ENCODE results near the gene FBRSL1.
"Not testable (repeated sequence)": the region's sequence is repeated elsewhere in the genome, so short reads cannot be mapped to it uniquely, and the experiment has no call there.

Gene FBRSL1

GRCh38 chr12:132528564-132529106 is 38.7 kb downstream of the FBRSL1 start:
- Histone ChIP-seq H3K4me3 (ENCODE audit: low read length) (no peak overlapping the region), H3K27me3 (replicated peaks; ENCODE audit: control insufficient read depth, insufficient read depth, low read length) (no peaks in the 10 kb centered on the region), H3K4me1 (ENCODE audit: control insufficient read depth, insufficient read depth, low read length) (peaks cover 5% of the 10 kb centered on the region), H3K9me3 (ENCODE audit: control insufficient read depth, low read length) (no peaks in the 10 kb centered on the region), H3K9ac (ENCODE audit: low read length) (no peak overlapping the region), H3K36me3 (ENCODE audit: control insufficient read depth, insufficient read depth, low read length, severe bottlenecking) (no peaks in the 10 kb centered on the region)
- no peak for DNase-seq (ENCODE audit: low read depth)

- Histone ChIP-seq H3K9me3 (ENCODE audit: control insufficient read depth, low read length) (no peaks in the 10 kb centered on the region), H3K27me3 (replicated peaks; ENCODE audit: control insufficient read depth, insufficient read depth, low read length) (no peaks in the 10 kb centered on the region), H3K36me3 (ENCODE audit: control insufficient read depth, insufficient read depth, low read length, severe bottlenecking) (no peaks in the 10 kb centered on the region), H3K9ac (ENCODE audit: low read length) (no peak overlapping the region), H3K4me3 (ENCODE audit: low read length) (no peak overlapping the region), H3K4me1 (ENCODE audit: control insufficient read depth, insufficient read depth, low read length) (peaks cover under 1% of the 10 kb centered on the region)
- no peak for DNase-seq (ENCODE audit: low read depth)
Measured at GRCh38 chr12:132529156-132529839, 39.3 kb downstream of the FBRSL1 start.

DNA sequence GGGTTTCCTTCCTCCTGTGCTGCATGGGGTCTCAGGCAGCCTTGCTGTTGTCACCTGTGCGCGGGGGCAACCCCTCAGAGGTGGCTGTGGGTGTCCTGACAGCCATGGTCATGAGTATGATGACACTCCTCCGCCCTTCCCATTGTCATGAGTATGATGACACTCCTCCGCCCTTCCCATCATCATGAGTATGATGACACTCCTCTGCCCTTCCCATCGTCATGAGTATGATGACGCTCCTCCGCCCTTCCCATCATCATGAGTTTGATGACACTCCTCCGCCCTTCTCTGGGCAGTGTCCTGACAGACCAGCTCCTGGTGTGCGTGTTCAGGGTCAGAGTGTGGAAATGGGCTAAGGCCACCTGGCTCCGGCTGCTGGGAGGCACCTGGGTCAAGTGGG is 40.0 kb downstream of the FBRSL1 start:
- H3K9ac ChIP-seq (ENCODE audit: low read length), result no peak overlapping the region
- H3K4me1 ChIP-seq (ENCODE audit: control insufficient read depth, insufficient read depth, low read length), result no peaks in the 10 kb centered on the region
- H3K27me3 ChIP-seq (replicated peaks; ENCODE audit: control insufficient read depth, insufficient read depth, low read length), result no peaks in the 10 kb centered on the region
- DNase-seq (ENCODE audit: low read depth), result no peak
- no peaks in the 10 kb centered on the region for H3K9me3 ChIP-seq (ENCODE audit: control insufficient read depth, low read length)
- no peaks in the 10 kb centered on the region for H3K36me3 ChIP-seq (ENCODE audit: control insufficient read depth, insufficient read depth, low read length, severe bottlenecking)
- no peak overlapping the region for H3K4me3 ChIP-seq (ENCODE audit: low read length)

DNA sequence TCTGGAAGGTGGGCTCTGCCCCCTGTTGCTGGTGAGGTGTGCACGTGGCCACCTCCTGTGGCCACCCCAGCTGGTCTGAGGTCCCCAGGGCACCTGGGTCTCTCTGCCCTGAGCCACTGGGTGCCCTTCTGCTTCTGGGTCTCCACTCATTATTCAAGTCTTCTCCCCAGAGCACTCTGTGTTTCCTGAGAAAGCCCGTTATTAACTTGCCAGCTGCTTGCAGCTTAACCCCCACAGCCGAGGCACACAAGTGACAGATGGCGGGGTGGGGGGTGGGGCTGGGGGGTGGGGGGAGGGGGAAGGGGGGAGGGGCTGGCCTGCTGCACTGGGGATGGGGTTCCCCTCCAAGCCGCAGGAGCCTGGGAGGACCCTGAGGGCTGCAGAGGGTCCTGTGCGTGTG is 40.5 kb downstream of the FBRSL1 start:
- H3K36me3 ChIP-seq (ENCODE audit: control insufficient read depth, insufficient read depth, low read length, severe bottlenecking), result no peaks in the 10 kb centered on the region
- no peaks in the 10 kb centered on the region for H3K4me1 ChIP-seq (ENCODE audit: control insufficient read depth, insufficient read depth, low read length)
- H3K4me3 ChIP-seq (ENCODE audit: low read length), result no peak overlapping the region
- no peak overlapping the region for H3K9ac ChIP-seq (ENCODE audit: low read length)
- DNase-seq (ENCODE audit: low read depth), result no peak
- no peaks in the 10 kb centered on the region for H3K27me3 ChIP-seq (replicated peaks; ENCODE audit: control insufficient read depth, insufficient read depth, low read length)
- H3K9me3 ChIP-seq (ENCODE audit: control insufficient read depth, low read length), result no peaks in the 10 kb centered on the region

DNA sequence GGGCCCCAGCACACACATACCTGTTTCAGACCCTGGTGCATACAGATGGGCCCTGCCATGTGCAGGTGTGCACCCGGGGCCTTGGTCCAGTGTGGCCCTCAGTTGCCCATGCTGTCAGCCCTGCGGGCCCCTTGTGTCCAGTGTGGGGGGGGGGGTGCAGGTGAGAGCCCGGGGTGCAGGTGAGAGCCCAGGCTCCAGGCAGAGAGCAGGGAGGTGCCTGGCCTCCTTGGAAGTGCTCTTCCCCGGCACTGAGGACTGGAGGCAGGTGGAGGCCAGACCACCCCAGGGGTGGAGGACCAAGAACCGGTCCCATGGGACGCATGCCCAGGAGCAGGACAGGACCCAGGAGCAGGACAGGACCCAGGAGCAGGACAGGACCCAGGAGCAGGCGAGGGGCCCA is 40.9 kb downstream of the FBRSL1 start:
- Histone ChIP-seq H3K36me3 (ENCODE audit: control insufficient read depth, insufficient read depth, low read length, severe bottlenecking) (no peaks in the 10 kb centered on the region), H3K4me3 (ENCODE audit: low read length) (no peak overlapping the region), H3K27me3 (replicated peaks; ENCODE audit: control insufficient read depth, insufficient read depth, low read length) (no peaks in the 10 kb centered on the region), H3K4me1 (ENCODE audit: control insufficient read depth, insufficient read depth, low read length) (no peaks in the 10 kb centered on the region), H3K9ac (ENCODE audit: low read length) (no peak overlapping the region), H3K9me3 (ENCODE audit: control insufficient read depth, low read length) (no peaks in the 10 kb centered on the region)
- DNase-seq (ENCODE audit: low read depth), result no peak

DNA sequence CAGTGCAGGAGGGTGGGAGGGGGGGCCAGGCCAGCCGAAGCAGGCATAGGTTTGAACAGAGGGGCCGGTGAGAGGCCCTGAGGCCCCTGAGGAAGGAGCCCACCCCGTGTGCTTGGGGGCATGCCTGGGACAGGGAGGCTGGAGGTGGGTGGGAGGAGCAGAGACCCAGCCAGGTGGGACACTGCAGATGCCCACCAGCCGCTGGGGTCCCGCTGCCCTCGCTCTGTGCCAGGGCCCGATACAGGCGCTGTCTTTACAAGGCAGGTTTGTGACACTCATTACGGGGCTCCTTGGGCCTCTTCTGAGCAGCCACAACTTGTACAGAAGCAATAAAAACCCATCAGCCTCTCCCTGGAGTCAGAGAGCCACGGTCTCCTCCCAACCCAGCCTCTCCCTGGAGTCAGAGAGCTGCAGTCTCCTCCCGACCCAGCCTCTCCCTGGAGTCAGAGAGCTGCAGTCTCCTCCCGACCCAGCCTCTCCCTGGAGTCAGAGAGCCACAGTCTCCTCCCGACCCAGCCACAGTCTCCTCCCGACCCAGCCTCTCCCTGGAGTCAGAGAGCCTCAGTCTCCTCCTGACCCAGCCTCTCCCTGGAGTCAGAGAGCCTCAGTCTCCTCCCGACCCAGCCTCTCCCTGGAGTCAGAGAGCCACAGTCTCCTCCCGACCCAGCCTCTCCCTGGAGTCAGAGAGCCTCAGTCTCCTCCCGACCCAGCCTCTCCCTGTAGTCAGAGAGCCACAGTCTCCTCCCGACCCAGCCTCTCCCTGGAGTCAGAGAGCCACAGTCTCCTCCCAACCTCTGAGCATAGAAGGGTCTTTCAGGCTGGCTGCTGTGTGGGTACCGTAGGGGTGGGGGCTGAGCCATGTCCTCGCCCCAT is 43.0 kb downstream of the FBRSL1 start:
- not testable (repeated sequence) for DNase-seq (ENCODE audit: low read depth); H3K9ac ChIP-seq (ENCODE audit: low read length); H3K4me3 ChIP-seq (ENCODE audit: low read length); H3K36me3 ChIP-seq (ENCODE audit: control insufficient read depth, insufficient read depth, low read length, severe bottlenecking); H3K27me3 ChIP-seq (replicated peaks; ENCODE audit: control insufficient read depth, insufficient read depth, low read length); H3K9me3 ChIP-seq (ENCODE audit: control insufficient read depth, low read length); H3K4me1 ChIP-seq (ENCODE audit: control insufficient read depth, insufficient read depth, low read length)

DNA sequence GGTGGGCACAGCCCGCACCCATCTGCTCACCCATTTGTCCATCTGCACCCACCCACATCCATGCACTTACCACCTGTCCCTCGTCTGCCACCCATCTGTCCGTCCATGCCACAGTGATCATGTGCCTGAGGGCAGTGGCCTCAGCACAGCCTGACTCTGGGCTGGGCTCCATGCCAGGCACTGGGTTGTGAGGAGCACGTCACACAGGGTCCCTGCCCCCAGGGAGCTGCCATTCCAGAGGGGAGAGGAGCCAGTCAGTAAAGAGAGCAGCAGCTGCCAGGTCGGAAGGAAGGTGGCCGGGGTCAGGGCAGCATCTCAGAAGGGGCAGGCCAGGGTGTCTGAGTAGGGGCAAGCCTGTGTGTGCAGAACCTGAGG is 43.6 kb downstream of the FBRSL1 start:
- no peaks in the 10 kb centered on the region for H3K36me3 ChIP-seq (ENCODE audit: control insufficient read depth, insufficient read depth, low read length, severe bottlenecking)
- DNase-seq (ENCODE audit: low read depth), result no peak
- H3K9ac ChIP-seq (ENCODE audit: low read length), result no peak overlapping the region
- no peak overlapping the region for H3K4me3 ChIP-seq (ENCODE audit: low read length)
- no peaks in the 10 kb centered on the region for H3K9me3 ChIP-seq (ENCODE audit: control insufficient read depth, low read length)
- H3K27me3 ChIP-seq (replicated peaks; ENCODE audit: control insufficient read depth, insufficient read depth, low read length), result no peaks in the 10 kb centered on the region
- no peaks in the 10 kb centered on the region for H3K4me1 ChIP-seq (ENCODE audit: control insufficient read depth, insufficient read depth, low read length)

- no peaks in the 10 kb centered on the region for H3K4me1 ChIP-seq (ENCODE audit: control insufficient read depth, insufficient read depth, low read length)
- H3K36me3 ChIP-seq (ENCODE audit: control insufficient read depth, insufficient read depth, low read length, severe bottlenecking), result no peaks in the 10 kb centered on the region
- no peak overlapping the region for H3K9ac ChIP-seq (ENCODE audit: low read length)
- DNase-seq (ENCODE audit: low read depth), result no peak
- H3K4me3 ChIP-seq (ENCODE audit: low read length), result no peak overlapping the region
- no peaks in the 10 kb centered on the region for H3K27me3 ChIP-seq (replicated peaks; ENCODE audit: control insufficient read depth, insufficient read depth, low read length)
- no peaks in the 10 kb centered on the region for H3K9me3 ChIP-seq (ENCODE audit: control insufficient read depth, low read length)
Measured at GRCh38 chr12:132534076-132534475, 44.1 kb downstream of the FBRSL1 start.

GRCh38 chr12:132535019-132535418 is 45.1 kb downstream of the FBRSL1 start:
- Histone ChIP-seq H3K36me3 (ENCODE audit: control insufficient read depth, insufficient read depth, low read length, severe bottlenecking) (no peaks in the 10 kb centered on the region), H3K4me3 (ENCODE audit: low read length) (no peak overlapping the region), H3K9ac (ENCODE audit: low read length) (no peak overlapping the region), H3K9me3 (ENCODE audit: control insufficient read depth, low read length) (no peaks in the 10 kb centered on the region), H3K4me1 (ENCODE audit: control insufficient read depth, insufficient read depth, low read length) (no peaks in the 10 kb centered on the region), H3K27me3 (replicated peaks; ENCODE audit: control insufficient read depth, insufficient read depth, low read length) (no peaks in the 10 kb centered on the region)
- DNase-seq (ENCODE audit: low read depth), result no peak

- Histone ChIP-seq H3K9me3 (ENCODE audit: control insufficient read depth, low read length) (no peaks in the 10 kb centered on the region), H3K4me3 (ENCODE audit: low read length) (no peak overlapping the region), H3K4me1 (ENCODE audit: control insufficient read depth, insufficient read depth, low read length) (no peaks in the 10 kb centered on the region), H3K9ac (ENCODE audit: low read length) (no peak overlapping the region), H3K36me3 (ENCODE audit: control insufficient read depth, insufficient read depth, low read length, severe bottlenecking) (no peaks in the 10 kb centered on the region), H3K27me3 (replicated peaks; ENCODE audit: control insufficient read depth, insufficient read depth, low read length) (no peaks in the 10 kb centered on the region)
- no peak for DNase-seq (ENCODE audit: low read depth)
Measured at GRCh38 chr12:132536102-132536876, 46.3 kb downstream of the FBRSL1 start.

- DNase-seq (ENCODE audit: low read depth), result no peak
- Histone ChIP-seq H3K9me3 (ENCODE audit: control insufficient read depth, low read length) (no peaks in the 10 kb centered on the region), H3K27me3 (replicated peaks; ENCODE audit: control insufficient read depth, insufficient read depth, low read length) (no peaks in the 10 kb centered on the region), H3K9ac (ENCODE audit: low read length) (no peak overlapping the region), H3K4me3 (ENCODE audit: low read length) (no peak overlapping the region), H3K36me3 (ENCODE audit: control insufficient read depth, insufficient read depth, low read length, severe bottlenecking) (no peaks in the 10 kb centered on the region), H3K4me1 (ENCODE audit: control insufficient read depth, insufficient read depth, low read length) (no peaks in the 10 kb centered on the region)
Measured at GRCh38 chr12:132537049-132537448, 47.1 kb downstream of the FBRSL1 start.
